Measurements from ENCODE around the gene UCMA. TPM values are rescaled to one million over a fixed set of nuclear protein-coding genes. Genes with fewer than 3 reads are reported as not detected.

The UCMA gene
- total RNA-seq, 1 experiment from 2014 or later, result not detected

GRCh38 chr10:13238271-13239077, 4.3 kb upstream of the UCMA start:
- no peaks in the 10 kb centered on the region for H3K9me3 ChIP-seq (ENCODE audit: control insufficient read depth in 1 of 2, insufficient read depth in 1 of 2, low read depth in 1 of 2, low read length in 2 of 2)
- DNase-seq (ENCODE audit: low read depth, low spot score) (no peak), ATAC-seq (no peak)
- H3K4me3 ChIP-seq (replicated peaks in 1 of 2; ENCODE audit: low read depth in 1 of 2, low read length in 2 of 2), result no peak overlapping the region
- ChIA-PET POLR2A (no interaction called here), CTCF (no interaction called here), RAD21 (ENCODE audit: low non-redundant PET in 1 of 2, low total read pairs in 2 of 2, uncharacterized antibody in 2 of 2, unreplicated experiment in 2 of 2) (no interaction called here)
- H3K4me1 ChIP-seq (ENCODE audit: control insufficient read depth in 1 of 2, insufficient read depth in 2 of 2, low read length in 2 of 2), result peaks cover 0 to 3% of the 10 kb centered on the region in 2 experiments; a peak in 1 of 4 replicates
- no peaks in the 10 kb centered on the region for H3K9me2 ChIP-seq (ENCODE audit: insufficient read depth)
- BruUV-seq (replicated peaks), result no TSS peak
- H3K79me2 ChIP-seq (ENCODE audit: insufficient read depth, low read length), result no peaks in the 10 kb centered on the region
- TF ChIP-seq ELF1 (IDR thresholded peaks at IDR 0.05; ENCODE audit: borderline replicate concordance, low read depth), result no peak
- TF ChIP-seq SRF (IDR thresholded peaks at IDR 0.05; ENCODE audit: low read depth), result no peak
- no peak for TF ChIP-seq EZH2 (IDR thresholded peaks at IDR 0.05)
- TF ChIP-seq RAD21 (IDR thresholded peaks at IDR 0.05; ENCODE audit: low read depth), result no peak
- TF ChIP-seq ZNF274 (IDR thresholded peaks at IDR 0.05; ENCODE audit: low read depth, low read length), result no peak
- no peak for TF ChIP-seq REST (IDR thresholded peaks at IDR 0.05; ENCODE audit: low read depth)
- no peak for TF ChIP-seq SP1 (IDR thresholded peaks at IDR 0.05; ENCODE audit: low read depth)
- no peak for TF ChIP-seq ZBTB33 (IDR thresholded peaks at IDR 0.05; ENCODE audit: extremely low read depth, insufficient replicate concordance, low read length)
- TF ChIP-seq POLR2AphosphoS5 (IDR thresholded peaks at IDR 0.05; ENCODE audit: low read depth, low read length), result no peak
- no peak for TF ChIP-seq EGR1 (IDR thresholded peaks at IDR 0.05; ENCODE audit: low read depth)
- TF ChIP-seq POLR2A (IDR thresholded peaks at IDR 0.05; ENCODE audit: borderline replicate concordance, extremely low read depth, insufficient read depth, insufficient read length), result no peak
- TF ChIP-seq EZH2phosphoT487 (IDR thresholded peaks at IDR 0.05; ENCODE audit: borderline replicate concordance), result no peak
- TF ChIP-seq TCF7L2 (IDR thresholded peaks at IDR 0.05; ENCODE audit: borderline replicate concordance, extremely low read depth, insufficient read depth, insufficient read length), result no peak
- TF ChIP-seq SIN3A (IDR thresholded peaks at IDR 0.05; ENCODE audit: low read depth), result no peak
- no peak for TF ChIP-seq CTCF (IDR thresholded peaks at IDR 0.05 in 2 of 3, conservative IDR thresholded peaks at IDR 0.05 in 1 of 3; ENCODE audit: borderline replicate concordance in 1 of 3, insufficient read depth in 1 of 3, low read depth in 2 of 3, low read length in 2 of 3)
- no peaks in the 10 kb centered on the region for H4K20me1 ChIP-seq (ENCODE audit: insufficient read depth)
- H3K27ac ChIP-seq (ENCODE audit: low read depth, low read length), result no peak overlapping the region
- H3K4me2 ChIP-seq (ENCODE audit: low read length), result no peak overlapping the region
- H3K36me3 ChIP-seq (ENCODE audit: control insufficient read depth in 1 of 2, insufficient read depth in 2 of 2, low read length in 2 of 2), result no peaks in the 10 kb centered on the region
- no peak overlapping the region for H3K9ac ChIP-seq (ENCODE audit: low read length)
- intact Hi-C loops (cut with micrococcal nuclease), result no loop called here
- no peaks in the 10 kb centered on the region for H3K27me3 ChIP-seq (ENCODE audit: insufficient read depth, low read length)
- no peak overlapping the region for H2AFZ ChIP-seq (ENCODE audit: low read depth, low read length, poor library complexity, severe bottlenecking)

Data from HCT116 (cell line).